ENCODE measurements around the gene SLC45A1. TPM values are rescaled to one million over a fixed set of nuclear protein-coding genes. Genes with fewer than 3 reads are reported as not detected.

Gene SLC45A1
- total RNA-seq, 1 experiment from 2014 or later = 0.20 TPM

- Histone ChIP-seq H3K27ac (no peak overlapping the region), H3K79me2 (ENCODE audit: low read depth) (no peaks in the 10 kb centered on the region), H3K36me3 (ENCODE audit: low read depth) (no peaks in the 10 kb centered on the region), H3K27me3 (ENCODE audit: insufficient read depth, low read depth) (no peaks in the 10 kb centered on the region), H3F3A (ENCODE audit: insufficient read depth, low read depth) (no peaks in the 10 kb centered on the region), H3K4me3 (no peak overlapping the region), H2AFZ (no peak overlapping the region), H3K9me3 (ENCODE audit: insufficient read depth, low read depth) (no peaks in the 10 kb centered on the region), H3K4me1 (replicated peaks; ENCODE audit: insufficient read depth) (no peaks in the 10 kb centered on the region), H3K4me2 (no peak overlapping the region), H3K9me2 (ENCODE audit: insufficient read depth) (no peaks in the 10 kb centered on the region), H4K20me1 (ENCODE audit: insufficient read depth) (no peaks in the 10 kb centered on the region)
- DNase-seq = no peak
- CTCF ChIA-PET = no interaction called here
- POLR2A ChIA-PET (ENCODE audit: unreplicated experiment) = no interaction called here
- intact Hi-C loops (cut with micrococcal nuclease; ENCODE audit: unreplicated experiment) = no loop called here
- no TSS peak for BruUV-seq (replicated peaks)
- TF ChIP-seq CTCF (conservative IDR thresholded peaks at IDR 0.05) (no peak), EZH2 (IDR thresholded peaks at IDR 0.05; ENCODE audit: low read depth) (no peak)
These were observed 8.4 kb downstream of the SLC45A1 start for GRCh38 chr1:8326265-8326664.

DNA sequence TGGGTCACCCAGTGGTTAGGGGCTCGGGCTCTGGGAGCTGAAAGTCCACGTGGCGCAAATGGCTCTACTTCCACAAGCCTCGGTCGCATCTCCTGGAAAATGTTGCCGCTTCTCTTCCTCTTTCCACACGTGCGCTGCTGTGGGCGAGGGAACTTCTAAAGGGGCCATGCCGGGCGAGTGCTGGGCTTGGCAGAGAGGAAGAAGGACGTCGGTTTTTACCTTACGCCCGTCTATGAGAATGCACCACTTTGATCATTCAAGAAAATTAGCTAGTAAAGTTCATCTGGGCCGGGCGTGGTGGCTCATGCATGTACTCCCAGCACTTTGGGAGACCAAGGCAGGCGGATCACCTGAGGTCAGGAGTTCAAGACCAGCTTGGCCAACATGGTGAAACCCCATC lies 10.4 kb downstream of the SLC45A1 start:
- CTCF ChIA-PET = no interaction called here
- TF ChIP-seq CTCF (conservative IDR thresholded peaks at IDR 0.05) (no peak), EZH2 (IDR thresholded peaks at IDR 0.05; ENCODE audit: low read depth) (no peak)
- no peaks in the 10 kb centered on the region for H3K4me1 ChIP-seq (replicated peaks; ENCODE audit: insufficient read depth)

DNA sequence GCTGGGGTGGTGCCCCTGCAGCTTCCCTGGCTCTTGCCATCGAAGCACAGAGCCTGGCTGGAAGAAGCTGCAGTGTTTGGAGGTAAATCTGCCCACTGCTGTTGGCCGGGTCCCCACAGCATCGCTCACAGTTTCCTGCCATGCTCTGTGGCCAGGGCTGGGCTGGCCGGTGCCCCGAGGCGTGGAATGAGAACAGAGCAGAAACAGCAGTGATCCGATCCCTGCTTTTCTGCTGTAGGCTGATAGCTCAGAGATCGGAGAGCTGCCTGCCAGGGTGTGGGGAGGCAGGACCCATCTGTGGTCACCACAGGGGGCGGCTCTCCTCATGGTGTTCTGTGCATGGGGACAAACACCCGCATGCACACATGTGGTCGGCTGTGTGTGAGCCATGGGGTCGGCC lies 11.5 kb downstream of the SLC45A1 start:
- H3K27ac ChIP-seq = no peak overlapping the region
- H3K9me2 ChIP-seq (ENCODE audit: insufficient read depth) = no peaks in the 10 kb centered on the region
- H3F3A ChIP-seq (ENCODE audit: insufficient read depth, low read depth) = no peaks in the 10 kb centered on the region
- H3K9me3 ChIP-seq (ENCODE audit: insufficient read depth, low read depth) = no peaks in the 10 kb centered on the region
- ChIA-PET POLR2A (ENCODE audit: unreplicated experiment) (no interaction called here), CTCF (no interaction called here)
- intact Hi-C loops (cut with micrococcal nuclease; ENCODE audit: unreplicated experiment) = no loop called here
- no peak for TF ChIP-seq CTCF (conservative IDR thresholded peaks at IDR 0.05)
- H3K36me3 ChIP-seq (ENCODE audit: low read depth) = no peaks in the 10 kb centered on the region
- H3K27me3 ChIP-seq (ENCODE audit: insufficient read depth, low read depth) = no peaks in the 10 kb centered on the region
- no peak overlapping the region for H3K4me3 ChIP-seq
- no peak overlapping the region for H3K4me2 ChIP-seq
- H3K4me1 ChIP-seq (replicated peaks; ENCODE audit: insufficient read depth) = no peaks in the 10 kb centered on the region
- no TSS peak for BruUV-seq (replicated peaks)
- H2AFZ ChIP-seq = no peak overlapping the region
- no peak for DNase-seq
- no peaks in the 10 kb centered on the region for H4K20me1 ChIP-seq (ENCODE audit: insufficient read depth)
- no peaks in the 10 kb centered on the region for H3K79me2 ChIP-seq (ENCODE audit: low read depth)

More for the DNA sequence above, 10.4 kb downstream of the SLC45A1 start:
- H3F3A ChIP-seq (ENCODE audit: insufficient read depth, low read depth) = no peaks in the 10 kb centered on the region
- no peak for DNase-seq
- BruUV-seq (replicated peaks) = no TSS peak
- no peaks in the 10 kb centered on the region for H3K36me3 ChIP-seq (ENCODE audit: low read depth)
- H2AFZ ChIP-seq = no peak overlapping the region
- intact Hi-C loops (cut with micrococcal nuclease; ENCODE audit: unreplicated experiment) = no loop called here
- H3K4me2 ChIP-seq = no peak overlapping the region
- no peaks in the 10 kb centered on the region for H3K9me2 ChIP-seq (ENCODE audit: insufficient read depth)
- H4K20me1 ChIP-seq (ENCODE audit: insufficient read depth) = no peaks in the 10 kb centered on the region
- no peaks in the 10 kb centered on the region for H3K27me3 ChIP-seq (ENCODE audit: insufficient read depth, low read depth)
- no peak overlapping the region for H3K27ac ChIP-seq
- no peak overlapping the region for H3K4me3 ChIP-seq
- H3K9me3 ChIP-seq (ENCODE audit: insufficient read depth, low read depth) = no peaks in the 10 kb centered on the region
- POLR2A ChIA-PET (ENCODE audit: unreplicated experiment) = no interaction called here
- no peaks in the 10 kb centered on the region for H3K79me2 ChIP-seq (ENCODE audit: low read depth)

All from PC-9 (cell line).